ENCODE results near the gene MPV17L.
"Not testable (repeated sequence)": the region's sequence is repeated elsewhere in the genome, so short reads cannot be mapped to it uniquely, and the experiment has no call there.

The MPV17L gene

GRCh38 chr16:15395631-15396508 lies at the start of gene MPV17L:
Gene MPV17L (plus strand): TSS chr16:15395754. CDS start chr16:15395898, 144 bp downstream.
- DNase-seq (ENCODE audit: low read depth): peak; percentile 4

GRCh38 chr16:15348721-15349120 lies 46.8 kb upstream of the MPV17L start:
- DNase-seq (ENCODE audit: low read depth): not testable (repeated sequence)

- DNase-seq (ENCODE audit: low read depth): not testable (repeated sequence)
Measured at GRCh38 chr16:15351251-15351650, 44.3 kb upstream of the MPV17L start.

GRCh38 chr16:15351745-15352144 lies 43.8 kb upstream of the MPV17L start:
- DNase-seq (ENCODE audit: low read depth): not testable (repeated sequence)

- not testable (repeated sequence) for DNase-seq (ENCODE audit: low read depth)
Measured at GRCh38 chr16:15352852-15353251, 42.7 kb upstream of the MPV17L start.

- not testable (repeated sequence) for DNase-seq (ENCODE audit: low read depth)
Measured at GRCh38 chr16:15354846-15355245, 40.7 kb upstream of the MPV17L start.

- DNase-seq (ENCODE audit: low read depth): not testable (repeated sequence)
Measured at GRCh38 chr16:15357495-15357894, 38.1 kb upstream of the MPV17L start.

GRCh38 chr16:15378194-15378593 lies 17.4 kb upstream of the MPV17L start, which contains the start of gene NPIPA5:
Gene NPIPA5 (minus strand): TSS chr16:15378294. CDS start chr16:15378294, 0 bp downstream.
- not testable (repeated sequence) for DNase-seq (ENCODE audit: low read depth)

GRCh38 chr16:15382810-15383209 lies 12.7 kb upstream of the MPV17L start:
- peak; percentile 9 for DNase-seq (ENCODE audit: low read depth)

GRCh38 chr16:15388060-15388459 lies 7.5 kb upstream of the MPV17L start:
- not testable (repeated sequence) for DNase-seq (ENCODE audit: low read depth)

- DNase-seq (ENCODE audit: low read depth): not testable (repeated sequence)
Measured at GRCh38 chr16:15389916-15390315, 5.6 kb upstream of the MPV17L start.

- DNase-seq (ENCODE audit: low read depth): not testable (repeated sequence)
Measured at GRCh38 chr16:15393025-15393424, 2.5 kb upstream of the MPV17L start.

- not testable (repeated sequence) for DNase-seq (ENCODE audit: low read depth)
Measured at GRCh38 chr16:15396509-15396829, 915 bp downstream of the MPV17L start.

GRCh38 chr16:15396948-15397594 lies 1.5 kb downstream of the MPV17L start:
- no peak for DNase-seq (ENCODE audit: low read depth)

- no peak for DNase-seq (ENCODE audit: low read depth)
Measured at GRCh38 chr16:15398618-15399316, 3.2 kb downstream of the MPV17L start.

- no peak for DNase-seq (ENCODE audit: low read depth)
Measured at GRCh38 chr16:15399317-15399716, 3.8 kb downstream of the MPV17L start.

- DNase-seq (ENCODE audit: low read depth): not testable (repeated sequence)
Measured at GRCh38 chr16:15400314-15400713, 4.8 kb downstream of the MPV17L start.

- no peak for DNase-seq (ENCODE audit: low read depth)
Measured at GRCh38 chr16:15401972-15402371, 6.4 kb downstream of the MPV17L start.

- DNase-seq (ENCODE audit: low read depth): peak; percentile 7
Measured at GRCh38 chr16:15403392-15403995, 7.9 kb downstream of the MPV17L start.

- not testable (repeated sequence) for DNase-seq (ENCODE audit: low read depth)
Measured at GRCh38 chr16:15404091-15404490, 8.5 kb downstream of the MPV17L start.

- peak; percentile 9 for DNase-seq (ENCODE audit: low read depth)
Measured at GRCh38 chr16:15404792-15405191, 9.2 kb downstream of the MPV17L start.

- DNase-seq (ENCODE audit: low read depth): not testable (repeated sequence)
Measured at GRCh38 chr16:15407756-15408155, 12.2 kb downstream of the MPV17L start.
